Kidney epithelial cell (primary cell): ENCODE data around the gene BNC2. TPM values are rescaled to one million over a fixed set of nuclear protein-coding genes. Genes with fewer than 3 reads are reported as not detected.
"Not testable (repeated sequence)": the region's sequence is repeated elsewhere in the genome, so short reads cannot be mapped to it uniquely, and the experiment has no call there.

Experiments used
- DNase-seq: peaks from one replicate; pipeline ENCODE4 v3.0.0-alpha.2; 2010; ENCODE audit warnings: low read depth
- H3K27me3 ChIP-seq: 2 replicates; pipeline ENCODE4 v1.6.0; 2011; ENCODE audit warnings: low read length; ENCODE audit not compliant: control insufficient read depth, insufficient read depth
- H3K36me3 ChIP-seq: 2 replicates; pipeline ENCODE4 v1.5.1; 2011; ENCODE audit warnings: low read length; ENCODE audit not compliant: control insufficient read depth, insufficient read depth
- H3K4me3 ChIP-seq: 2 replicates; pipeline ENCODE4 v1.5.1; 2011; ENCODE audit warnings: low read depth, mild to moderate bottlenecking, control low read depth, low read length
- total RNA-seq: library from RNA; depleted of rRNA; stranded (reverse); fragments of >200 nt; gene quantifications from 2 replicates; pipeline ENCODE4 v1.2.3, GENCODE V29; 2015
- TF ChIP-seq, protein P1 (sequence below): IDR thresholded peaks from 2 replicates; pipeline ENCODE4 v1.5.1; 2011; ENCODE audit warnings: mild to moderate bottlenecking, moderate library complexity, low read length, control low read depth, inconsistent platforms; ENCODE audit not compliant: insufficient read depth, poor library complexity, severe bottlenecking

BNC2 gene
- total RNA-seq, 1 donor from 2014 or later: 1.5 TPM

GRCh38 chr9:16545639-16546038 is 324.8 kb downstream of the BNC2 start:
- DNase-seq: no peak
- TF ChIP-seq, protein P1, sequence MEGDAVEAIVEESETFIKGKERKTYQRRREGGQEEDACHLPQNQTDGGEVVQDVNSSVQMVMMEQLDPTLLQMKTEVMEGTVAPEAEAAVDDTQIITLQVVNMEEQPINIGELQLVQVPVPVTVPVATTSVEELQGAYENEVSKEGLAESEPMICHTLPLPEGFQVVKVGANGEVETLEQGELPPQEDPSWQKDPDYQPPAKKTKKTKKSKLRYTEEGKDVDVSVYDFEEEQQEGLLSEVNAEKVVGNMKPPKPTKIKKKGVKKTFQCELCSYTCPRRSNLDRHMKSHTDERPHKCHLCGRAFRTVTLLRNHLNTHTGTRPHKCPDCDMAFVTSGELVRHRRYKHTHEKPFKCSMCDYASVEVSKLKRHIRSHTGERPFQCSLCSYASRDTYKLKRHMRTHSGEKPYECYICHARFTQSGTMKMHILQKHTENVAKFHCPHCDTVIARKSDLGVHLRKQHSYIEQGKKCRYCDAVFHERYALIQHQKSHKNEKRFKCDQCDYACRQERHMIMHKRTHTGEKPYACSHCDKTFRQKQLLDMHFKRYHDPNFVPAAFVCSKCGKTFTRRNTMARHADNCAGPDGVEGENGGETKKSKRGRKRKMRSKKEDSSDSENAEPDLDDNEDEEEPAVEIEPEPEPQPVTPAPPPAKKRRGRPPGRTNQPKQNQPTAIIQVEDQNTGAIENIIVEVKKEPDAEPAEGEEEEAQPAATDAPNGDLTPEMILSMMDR: no peak
- H3K4me3 ChIP-seq: no peak overlapping the region
- H3K36me3 ChIP-seq: no peaks in the 10 kb centered on the region
- no peaks in the 10 kb centered on the region for H3K27me3 ChIP-seq

- DNase-seq: no peak
- H3K36me3 ChIP-seq: no peaks in the 10 kb centered on the region
- no peaks in the 10 kb centered on the region for H3K27me3 ChIP-seq
- no peak overlapping the region for H3K4me3 ChIP-seq
- TF ChIP-seq, protein P1: no peak
Observed at GRCh38 chr9:16544842-16545241, 325.6 kb downstream of the BNC2 start.

GRCh38 chr9:16543686-16544085 is 326.8 kb downstream of the BNC2 start:
- Histone ChIP-seq H3K27me3 (no peaks in the 10 kb centered on the region), H3K36me3 (no peaks in the 10 kb centered on the region), H3K4me3 (no peak overlapping the region)
- no peak for DNase-seq
- TF ChIP-seq, protein P1: no peak

DNA sequence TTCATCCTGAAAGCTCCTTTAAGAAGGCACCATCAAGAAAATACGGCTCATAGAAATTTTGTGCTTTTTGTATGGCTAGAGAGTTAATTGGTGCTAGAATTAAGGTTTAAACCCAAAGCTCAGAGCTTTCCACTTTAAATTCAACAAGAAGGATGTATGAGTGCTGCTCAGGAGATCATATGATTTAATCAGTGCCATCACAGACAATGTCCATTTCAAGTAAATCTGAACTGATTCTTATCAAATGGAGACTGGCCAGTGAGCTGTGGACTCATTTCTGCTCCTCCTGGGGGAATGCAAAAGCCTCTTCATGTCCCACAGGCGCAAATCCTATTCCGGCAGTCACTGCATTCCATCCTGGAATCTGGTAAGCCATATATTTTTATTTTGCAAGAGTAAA is 327.2 kb downstream of the BNC2 start:
- Histone ChIP-seq H3K27me3 (no peaks in the 10 kb centered on the region), H3K36me3 (no peaks in the 10 kb centered on the region), H3K4me3 (no peak overlapping the region)
- no peak for DNase-seq
- TF ChIP-seq, protein P1: no peak

- H3K36me3 ChIP-seq: no peaks in the 10 kb centered on the region
- TF ChIP-seq, protein P1: no peak
- DNase-seq: no peak
- H3K27me3 ChIP-seq: no peaks in the 10 kb centered on the region
- H3K4me3 ChIP-seq: no peak overlapping the region
Observed at GRCh38 chr9:16542290-16542689, 328.2 kb downstream of the BNC2 start.

GRCh38 chr9:16540743-16541613 is 329.5 kb downstream of the BNC2 start:
- H3K27me3 ChIP-seq: no peaks in the 10 kb centered on the region
- no peaks in the 10 kb centered on the region for H3K36me3 ChIP-seq
- TF ChIP-seq, protein P1: no peak
- no peak for DNase-seq
- no peak overlapping the region for H3K4me3 ChIP-seq

GRCh38 chr9:16539626-16540025 is 330.8 kb downstream of the BNC2 start:
- DNase-seq, H3K36me3 ChIP-seq, H3K27me3 ChIP-seq: not testable (repeated sequence)

More at GRCh38 chr9:16539626-16540025, 330.8 kb downstream of the BNC2 start:
- H3K4me3 ChIP-seq: not testable (repeated sequence)
